Stimulated activated memory B cell treated with anti-CD40 and anti-IgM and Interleukin-4, amounts not matched to agents 10 μg/mL and 1 μg/mL and 100 μg/mL, for 72 hours (primary cell): ENCODE results near the gene EPHB4.
A peak's percentile ranks its signal among the peaks of the same experiment; 100 is the strongest.
"Not testable (repeated sequence)": the region's sequence is repeated elsewhere in the genome, so short reads cannot be mapped to it uniquely, and the experiment has no call there.

Source experiments
- ATAC-seq: fragments of 150-1000 bp; cut with Tn5 transposase; 2 replicates; pipeline ENCODE4 v1.10.0; 2021
- H3K27ac Mint-ChIP-seq: one replicate; pipeline ENCODE4 v1.8.0; 2022; ENCODE audit warnings: mild to moderate bottlenecking, mixed read lengths
- H3K27me3 Mint-ChIP-seq: one replicate; pipeline ENCODE4 v1.8.0; 2022; ENCODE audit warnings: mixed read lengths
- H3K36me3 Mint-ChIP-seq: one replicate; pipeline ENCODE4 v1.8.0; 2022; ENCODE audit warnings: mixed read lengths
- H3K4me1 Mint-ChIP-seq: one replicate; pipeline ENCODE4 v1.8.0; 2022; ENCODE audit warnings: mixed read lengths
- H3K4me3 Mint-ChIP-seq: one replicate; pipeline ENCODE4 v1.8.0; 2022; ENCODE audit warnings: mild to moderate bottlenecking, moderate library complexity, mixed read lengths
- H3K9me3 Mint-ChIP-seq: one replicate; pipeline ENCODE4 v1.8.0; 2022; ENCODE audit warnings: mixed read lengths

The EPHB4 gene

GRCh38 chr7:100816515-100816914 is 10.8 kb downstream of the EPHB4 start:
- not testable (repeated sequence) for ATAC-seq, H3K27ac Mint-ChIP-seq, H3K27me3 Mint-ChIP-seq, H3K36me3 Mint-ChIP-seq, H3K4me1 Mint-ChIP-seq, H3K4me3 Mint-ChIP-seq, H3K9me3 Mint-ChIP-seq

GRCh38 chr7:100812729-100813128 is 14.6 kb downstream of the EPHB4 start:
- no peaks in the 10 kb centered on the region for H3K4me1 Mint-ChIP-seq
- H3K4me3 Mint-ChIP-seq, result no peak overlapping the region
- no peak overlapping the region for H3K27ac Mint-ChIP-seq
- H3K27me3 Mint-ChIP-seq, result no peaks in the 10 kb centered on the region
- H3K9me3 Mint-ChIP-seq, result no peaks in the 10 kb centered on the region
- no peaks in the 10 kb centered on the region for H3K36me3 Mint-ChIP-seq
- ATAC-seq, result no peak

GRCh38 chr7:100811480-100811879 is 15.8 kb downstream of the EPHB4 start:
- H3K36me3 Mint-ChIP-seq, result no peaks in the 10 kb centered on the region
- H3K9me3 Mint-ChIP-seq, result no peaks in the 10 kb centered on the region
- no peak overlapping the region for H3K4me3 Mint-ChIP-seq
- no peak overlapping the region for H3K27ac Mint-ChIP-seq
- ATAC-seq, result no peak
- H3K4me1 Mint-ChIP-seq, result no peaks in the 10 kb centered on the region
- no peaks in the 10 kb centered on the region for H3K27me3 Mint-ChIP-seq

GRCh38 chr7:100808354-100808875 is 18.9 kb downstream of the EPHB4 start:
- Mint-ChIP-seq H3K27me3 (no peaks in the 10 kb centered on the region), H3K4me3 (no peak overlapping the region), H3K9me3 (no peaks in the 10 kb centered on the region), H3K36me3 (no peaks in the 10 kb centered on the region), H3K27ac (no peak overlapping the region), H3K4me1 (peaks cover 6% of the 10 kb centered on the region)
- ATAC-seq, result no peak

- H3K36me3 Mint-ChIP-seq, H3K27ac Mint-ChIP-seq, H3K27me3 Mint-ChIP-seq, H3K9me3 Mint-ChIP-seq, ATAC-seq, H3K4me3 Mint-ChIP-seq: not testable (repeated sequence)
- H3K4me1 Mint-ChIP-seq, result peaks cover 17% of the 10 kb centered on the region
These were observed 20.4 kb downstream of the EPHB4 start for GRCh38 chr7:100806883-100807282.

GRCh38 chr7:100806276-100806675 is 21.0 kb downstream of the EPHB4 start:
- peaks cover 17% of the 10 kb centered on the region for H3K4me1 Mint-ChIP-seq
- no peak overlapping the region for H3K27ac Mint-ChIP-seq
- ATAC-seq, result no peak
- H3K27me3 Mint-ChIP-seq, result no peaks in the 10 kb centered on the region
- no peaks in the 10 kb centered on the region for H3K36me3 Mint-ChIP-seq
- H3K4me3 Mint-ChIP-seq, result no peak overlapping the region
- H3K9me3 Mint-ChIP-seq, result no peaks in the 10 kb centered on the region

DNA sequence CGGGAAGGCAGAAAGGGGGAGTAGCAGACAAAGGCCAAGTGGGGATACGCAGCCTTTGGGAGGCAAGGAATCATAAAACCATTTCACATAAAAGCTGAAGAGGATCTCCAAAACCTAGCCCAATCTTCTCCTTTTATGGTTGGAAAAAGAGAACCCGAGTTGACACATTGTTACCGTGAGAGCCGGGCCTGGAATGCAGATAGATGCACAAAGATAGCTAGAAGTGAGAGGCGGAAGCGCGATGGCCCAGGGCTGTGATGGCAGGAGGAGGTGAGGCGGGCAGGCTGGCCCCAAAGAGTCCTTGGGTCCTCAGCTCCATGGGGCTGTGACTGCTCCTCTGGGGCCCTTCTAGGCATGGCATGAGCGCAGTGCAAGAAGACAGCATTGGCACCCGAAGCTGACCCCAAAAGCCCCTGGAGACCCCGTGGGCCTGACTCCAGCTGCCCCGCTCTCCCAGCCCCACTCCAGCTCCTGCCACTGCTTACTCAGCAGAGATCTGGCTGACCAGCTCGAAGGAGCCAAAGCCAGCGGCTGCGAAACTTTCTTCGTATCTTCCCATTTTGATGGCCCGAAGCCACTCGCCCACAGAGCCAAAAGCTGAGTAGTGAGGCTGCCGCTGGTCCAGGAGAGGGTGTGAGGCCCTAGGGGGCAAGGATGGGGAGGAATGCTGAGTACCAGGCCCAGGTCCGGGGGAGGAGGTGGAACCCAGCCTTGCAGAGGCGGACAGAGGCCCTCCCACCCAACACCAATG is 22.5 kb downstream of the EPHB4 start:
- H3K27ac Mint-ChIP-seq, result peak overlapping the region; percentile 90
- H3K9me3 Mint-ChIP-seq, result no peaks in the 10 kb centered on the region
- no peaks in the 10 kb centered on the region for H3K36me3 Mint-ChIP-seq
- H3K4me1 Mint-ChIP-seq, result peaks cover 17% of the 10 kb centered on the region
- no peak for ATAC-seq
- no peak overlapping the region for H3K4me3 Mint-ChIP-seq
- H3K27me3 Mint-ChIP-seq, result no peaks in the 10 kb centered on the region

DNA sequence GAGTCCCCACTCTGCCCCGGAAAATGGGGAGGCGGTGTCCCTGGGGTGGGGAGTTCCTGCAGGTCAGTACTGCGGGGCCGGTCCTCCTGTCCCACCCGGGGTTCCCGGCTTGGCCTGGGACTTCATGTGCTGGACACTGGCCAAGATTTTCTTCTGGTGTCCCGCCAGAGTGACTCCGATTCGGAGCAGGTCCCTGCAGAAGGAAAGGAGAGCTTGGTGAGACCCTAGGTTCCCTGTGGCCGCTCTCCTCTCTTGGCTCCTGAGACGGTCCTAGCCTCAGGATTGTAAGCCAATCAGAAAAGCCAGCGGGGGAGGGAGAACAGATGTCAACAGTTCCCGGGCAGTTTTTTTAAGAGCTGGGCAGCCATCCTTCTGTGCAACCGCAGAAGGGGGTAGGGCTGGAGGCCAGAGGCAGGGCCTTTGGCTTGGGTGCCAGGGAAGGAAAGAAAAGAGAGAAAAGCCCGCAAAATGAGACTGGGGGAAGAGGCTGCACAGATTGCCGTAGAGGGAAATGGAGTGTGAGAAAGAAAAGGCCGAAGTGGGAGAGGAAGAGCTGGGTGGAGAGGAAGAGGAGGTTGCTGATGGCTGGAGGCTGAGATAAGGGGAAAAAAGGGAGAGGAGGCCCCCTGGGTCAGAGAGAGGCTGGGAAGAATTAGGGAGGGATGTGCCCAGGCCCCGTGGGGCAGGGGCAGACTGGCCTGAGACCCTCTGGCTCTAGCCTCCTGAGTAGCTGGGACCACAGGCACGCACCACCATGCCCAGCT is 23.7 kb downstream of the EPHB4 start:
- Mint-ChIP-seq H3K27ac (peak overlapping the region; percentile 90), H3K36me3 (no peaks in the 10 kb centered on the region), H3K4me1 (peaks cover 28% of the 10 kb centered on the region), H3K9me3 (no peaks in the 10 kb centered on the region), H3K4me3 (peak overlapping the region; percentile 57), H3K27me3 (no peaks in the 10 kb centered on the region)
- peak; percentile 96 for ATAC-seq

DNA sequence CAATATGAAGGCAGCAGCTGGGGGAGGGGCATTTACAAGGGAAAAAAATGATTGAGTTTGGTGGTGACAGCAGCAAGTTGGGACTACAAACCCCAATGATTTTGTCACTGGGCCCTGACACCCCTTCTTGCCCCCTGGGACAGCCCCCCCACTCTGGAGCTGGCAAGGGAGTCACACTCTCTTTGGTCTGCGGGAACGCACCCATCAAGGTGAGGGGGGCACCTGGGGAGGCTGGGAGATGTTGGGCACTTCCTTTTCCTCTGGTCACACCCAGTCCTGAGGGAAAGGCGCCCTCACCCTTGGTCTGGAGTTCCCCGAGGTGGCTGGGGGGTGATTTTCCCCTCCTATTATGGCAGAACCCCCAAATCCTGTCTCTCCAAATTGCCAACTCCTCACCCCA is 24.4 kb downstream of the EPHB4 start:
- Mint-ChIP-seq H3K9me3 (no peaks in the 10 kb centered on the region), H3K4me3 (peak overlapping the region; percentile 57), H3K27ac (peak overlapping the region; percentile 90), H3K4me1 (peaks cover 35% of the 10 kb centered on the region), H3K36me3 (no peaks in the 10 kb centered on the region), H3K27me3 (no peaks in the 10 kb centered on the region)
- ATAC-seq, result peak; percentile 5

GRCh38 chr7:100801833-100802568 is 25.3 kb downstream of the EPHB4 start:
- H3K9me3 Mint-ChIP-seq, result no peaks in the 10 kb centered on the region
- ATAC-seq, result no peak
- H3K27me3 Mint-ChIP-seq, result no peaks in the 10 kb centered on the region
- no peak overlapping the region for H3K4me3 Mint-ChIP-seq
- H3K36me3 Mint-ChIP-seq, result no peaks in the 10 kb centered on the region
- H3K4me1 Mint-ChIP-seq, result peaks cover 35% of the 10 kb centered on the region
- peak overlapping the region; percentile 90 for H3K27ac Mint-ChIP-seq

GRCh38 chr7:100799037-100799896 is 28.1 kb downstream of the EPHB4 start:
- no peaks in the 10 kb centered on the region for H3K36me3 Mint-ChIP-seq
- no peaks in the 10 kb centered on the region for H3K9me3 Mint-ChIP-seq
- H3K4me1 Mint-ChIP-seq, result peaks cover 35% of the 10 kb centered on the region
- ATAC-seq, result no peak
- peak overlapping the region; percentile 45 for H3K27ac Mint-ChIP-seq
- H3K27me3 Mint-ChIP-seq, result peaks cover 5% of the 10 kb centered on the region
- H3K4me3 Mint-ChIP-seq, result no peak overlapping the region

DNA sequence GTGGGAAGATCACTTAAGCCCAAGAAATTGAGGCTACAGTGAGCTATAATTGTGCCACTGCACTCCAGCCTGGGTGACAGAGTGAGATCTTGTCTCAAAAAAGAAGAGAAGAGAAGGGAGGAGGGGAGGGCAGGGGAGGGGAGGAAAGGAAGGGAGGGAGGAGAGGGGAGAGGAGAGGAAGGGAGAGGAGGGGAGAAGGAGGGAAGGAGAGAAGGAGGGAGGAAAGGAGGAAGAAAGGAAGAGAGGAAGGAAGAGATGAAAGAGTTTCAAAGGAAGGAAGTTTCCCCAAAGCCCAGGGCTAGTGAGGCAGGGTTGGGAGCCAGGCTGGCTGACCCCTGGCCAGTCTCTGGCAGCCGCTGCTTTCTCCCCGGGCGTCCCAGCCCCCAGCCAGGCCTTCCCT is 32.6 kb downstream of the EPHB4 start:
- Mint-ChIP-seq H3K9me3 (no peaks in the 10 kb centered on the region), H3K4me3 (no peak overlapping the region)
- ATAC-seq, result no peak

DNA sequence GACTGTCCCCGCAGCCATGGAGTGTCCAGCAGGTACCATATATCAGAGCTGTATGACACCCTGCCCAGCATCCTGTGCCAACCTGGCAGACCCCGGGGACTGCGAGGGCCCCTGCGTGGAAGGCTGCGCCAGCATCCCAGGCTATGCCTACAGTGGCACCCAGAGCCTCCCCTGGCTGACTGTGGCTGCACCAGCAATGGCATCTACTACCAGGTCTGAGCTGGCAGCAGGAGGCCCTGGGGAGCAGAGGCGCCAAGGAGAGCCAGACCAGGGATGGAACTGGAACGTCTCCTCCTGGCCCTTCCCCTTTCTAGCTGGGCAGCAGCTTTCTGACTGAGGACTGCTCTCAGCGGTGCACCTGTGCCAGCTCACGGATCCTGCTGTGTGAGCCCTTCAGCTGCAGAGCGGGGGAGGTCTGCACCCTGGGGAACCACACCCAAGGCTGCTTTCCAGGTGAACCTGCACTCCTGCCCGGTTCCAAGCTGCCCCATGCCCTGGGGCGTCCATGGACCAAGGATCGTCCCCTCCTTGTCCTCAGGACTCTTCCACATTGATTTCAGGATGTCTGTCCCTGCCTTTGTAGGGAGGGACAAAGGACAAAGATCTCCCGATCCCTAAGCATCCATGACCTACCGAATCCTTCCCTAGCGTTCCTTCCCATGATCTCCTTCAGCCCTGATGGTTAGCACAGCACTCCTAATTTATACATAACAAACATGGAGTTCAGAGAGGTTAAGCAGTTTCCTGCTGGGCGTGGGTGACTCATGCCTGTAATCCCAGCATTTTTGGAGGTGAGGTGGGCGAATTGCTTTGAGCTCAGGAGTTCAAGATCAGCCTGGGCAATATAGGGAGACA is 33.3 kb downstream of the EPHB4 start:
- ATAC-seq, result no peak
- H3K9me3 Mint-ChIP-seq, result no peaks in the 10 kb centered on the region

More for the DNA sequence above, 32.6 kb downstream of the EPHB4 start:
- Mint-ChIP-seq H3K36me3 (no peaks in the 10 kb centered on the region), H3K27me3 (peaks cover 33% of the 10 kb centered on the region), H3K4me1 (peaks cover 18% of the 10 kb centered on the region), H3K27ac (no peak overlapping the region)

More for the DNA sequence above, 33.3 kb downstream of the EPHB4 start:
- Mint-ChIP-seq H3K27ac (no peak overlapping the region), H3K4me1 (peaks cover 11% of the 10 kb centered on the region), H3K36me3 (no peaks in the 10 kb centered on the region), H3K4me3 (no peak overlapping the region), H3K27me3 (peaks cover 40% of the 10 kb centered on the region)
